ENCODE measurements around the gene XYLT1.
"Not testable (repeated sequence)": the region's sequence is repeated elsewhere in the genome, so short reads cannot be mapped to it uniquely, and the experiment has no call there.

The XYLT1 gene, protein sequence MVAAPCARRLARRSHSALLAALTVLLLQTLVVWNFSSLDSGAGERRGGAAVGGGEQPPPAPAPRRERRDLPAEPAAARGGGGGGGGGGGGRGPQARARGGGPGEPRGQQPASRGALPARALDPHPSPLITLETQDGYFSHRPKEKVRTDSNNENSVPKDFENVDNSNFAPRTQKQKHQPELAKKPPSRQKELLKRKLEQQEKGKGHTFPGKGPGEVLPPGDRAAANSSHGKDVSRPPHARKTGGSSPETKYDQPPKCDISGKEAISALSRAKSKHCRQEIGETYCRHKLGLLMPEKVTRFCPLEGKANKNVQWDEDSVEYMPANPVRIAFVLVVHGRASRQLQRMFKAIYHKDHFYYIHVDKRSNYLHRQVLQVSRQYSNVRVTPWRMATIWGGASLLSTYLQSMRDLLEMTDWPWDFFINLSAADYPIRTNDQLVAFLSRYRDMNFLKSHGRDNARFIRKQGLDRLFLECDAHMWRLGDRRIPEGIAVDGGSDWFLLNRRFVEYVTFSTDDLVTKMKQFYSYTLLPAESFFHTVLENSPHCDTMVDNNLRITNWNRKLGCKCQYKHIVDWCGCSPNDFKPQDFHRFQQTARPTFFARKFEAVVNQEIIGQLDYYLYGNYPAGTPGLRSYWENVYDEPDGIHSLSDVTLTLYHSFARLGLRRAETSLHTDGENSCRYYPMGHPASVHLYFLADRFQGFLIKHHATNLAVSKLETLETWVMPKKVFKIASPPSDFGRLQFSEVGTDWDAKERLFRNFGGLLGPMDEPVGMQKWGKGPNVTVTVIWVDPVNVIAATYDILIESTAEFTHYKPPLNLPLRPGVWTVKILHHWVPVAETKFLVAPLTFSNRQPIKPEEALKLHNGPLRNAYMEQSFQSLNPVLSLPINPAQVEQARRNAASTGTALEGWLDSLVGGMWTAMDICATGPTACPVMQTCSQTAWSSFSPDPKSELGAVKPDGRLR

DNA sequence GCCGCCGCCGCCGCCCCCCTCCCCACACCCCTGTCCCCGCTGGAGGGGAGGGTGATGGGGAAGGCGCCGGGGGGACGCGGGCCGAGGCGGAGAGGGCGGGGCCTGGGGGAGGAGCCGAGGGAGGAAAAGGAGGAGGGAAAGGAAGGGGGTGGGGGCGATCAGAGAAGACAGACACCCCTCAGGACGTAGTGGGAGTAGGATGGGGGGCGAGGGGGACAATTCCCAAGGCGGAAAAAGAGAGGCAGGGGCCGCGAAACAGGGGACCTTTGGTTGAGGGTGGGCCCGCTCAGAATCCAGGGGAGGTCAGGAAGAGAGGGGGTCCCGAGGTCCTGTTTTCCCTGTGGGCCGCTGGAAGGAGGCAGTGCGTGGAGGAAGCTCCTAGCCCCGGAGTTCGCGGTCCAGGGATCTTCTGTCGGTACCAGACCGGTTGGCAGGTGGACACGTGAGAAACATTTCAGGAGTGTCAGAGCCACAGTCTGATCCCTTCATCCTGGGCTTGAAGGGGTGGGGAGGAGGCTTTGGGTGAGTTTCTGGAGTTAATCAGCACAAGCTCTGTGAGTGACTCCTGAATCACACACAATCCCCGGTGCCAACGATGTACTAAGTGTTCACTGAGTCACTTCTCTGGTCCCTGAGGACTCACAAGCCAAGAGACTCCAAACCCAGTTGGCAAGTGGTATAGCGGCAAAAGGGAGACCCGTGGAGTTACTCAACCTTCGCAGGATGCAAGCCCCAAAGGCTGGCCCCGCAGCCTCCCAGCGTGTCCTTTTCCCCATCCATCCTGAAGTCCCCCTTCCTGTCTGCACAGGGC lies at the start of gene XYLT1:
Gene XYLT1 (minus strand): TSS at position 53 of the 811 bp plus-strand sequence. CDS start 164 bp downstream, outside the sequence.
- peak in 24 of 58 donors; percentile 20 to 67 (median 41) for DNase-seq

DNA sequence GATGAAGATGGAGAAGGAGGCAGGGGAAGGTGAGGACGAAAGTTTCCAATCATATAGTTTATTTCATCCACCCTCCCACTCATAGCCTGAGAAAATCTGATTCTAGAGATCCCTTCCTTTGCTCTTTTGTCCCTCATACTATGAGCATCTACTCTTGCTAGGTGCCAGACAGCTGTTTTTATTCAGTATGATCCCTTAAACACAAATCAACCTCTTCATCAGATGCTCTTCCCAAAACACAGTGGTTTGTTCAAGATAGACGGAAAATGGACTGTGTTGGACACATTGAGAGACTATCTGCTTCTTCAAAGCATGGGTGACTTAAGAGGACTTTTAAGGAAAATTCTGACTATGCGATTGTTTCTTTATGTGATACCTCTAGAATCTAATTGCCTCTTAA lies 49.4 kb upstream of the XYLT1 start:
- no peak for DNase-seq

DNA sequence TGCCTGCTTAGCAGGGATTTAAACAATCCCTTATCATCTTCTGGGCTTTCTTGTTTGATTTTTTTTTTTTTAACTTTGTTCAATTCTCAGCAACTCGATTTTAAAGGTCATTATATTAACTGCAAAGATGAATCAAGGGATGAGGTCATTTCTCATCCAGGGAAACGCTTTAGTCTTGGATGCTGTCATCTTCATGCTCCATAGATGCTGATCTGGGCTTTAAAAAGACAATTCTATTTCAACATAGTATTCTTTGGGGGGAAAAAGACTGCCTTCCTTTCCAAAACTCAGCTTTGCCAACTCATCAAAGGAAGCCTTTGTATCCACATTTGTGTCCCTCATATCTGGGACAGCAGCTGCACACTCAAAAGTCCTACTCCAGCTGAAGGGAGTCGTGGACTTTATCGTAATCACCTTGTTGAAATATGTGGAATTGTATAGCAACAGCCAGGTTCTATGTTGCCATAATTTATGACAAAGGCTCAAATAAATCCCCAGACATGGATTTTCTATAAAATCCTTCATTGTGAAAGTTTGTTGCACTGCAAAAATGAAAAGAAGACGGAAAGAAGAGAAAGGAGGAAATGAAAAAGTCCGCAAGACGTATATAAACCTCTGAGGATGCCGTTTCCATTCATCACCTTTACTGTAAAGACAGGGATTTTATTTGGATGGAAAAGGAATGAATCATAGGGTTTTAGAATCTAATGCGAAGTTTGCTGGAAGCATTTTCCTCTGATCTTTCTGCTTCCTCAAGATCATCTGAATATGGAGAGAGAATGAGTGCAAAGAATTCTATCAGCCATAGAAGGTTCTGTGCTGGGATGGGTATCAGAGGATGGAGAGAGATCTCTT lies 48.6 kb upstream of the XYLT1 start:
- DNase-seq = no peak

DNA sequence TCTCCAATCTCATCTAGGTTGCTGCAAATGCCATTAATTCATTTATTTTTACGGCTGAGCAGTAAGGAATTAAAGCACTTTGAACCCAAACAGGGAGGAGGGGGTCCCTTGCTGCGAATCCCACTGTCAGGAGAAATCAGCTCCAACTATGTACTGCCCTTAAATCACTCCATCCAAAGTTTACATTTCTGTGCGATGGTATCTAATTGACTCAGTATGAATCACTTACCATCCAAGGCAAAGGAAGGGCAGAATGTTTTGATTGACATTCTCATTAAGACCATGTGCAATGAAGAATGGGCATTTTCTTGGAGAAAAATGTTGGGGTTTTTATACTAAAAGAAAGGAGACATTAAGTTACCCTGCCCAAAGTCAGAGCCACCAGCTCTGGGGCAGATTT lies 47.7 kb upstream of the XYLT1 start:
- no peak for DNase-seq

DNA sequence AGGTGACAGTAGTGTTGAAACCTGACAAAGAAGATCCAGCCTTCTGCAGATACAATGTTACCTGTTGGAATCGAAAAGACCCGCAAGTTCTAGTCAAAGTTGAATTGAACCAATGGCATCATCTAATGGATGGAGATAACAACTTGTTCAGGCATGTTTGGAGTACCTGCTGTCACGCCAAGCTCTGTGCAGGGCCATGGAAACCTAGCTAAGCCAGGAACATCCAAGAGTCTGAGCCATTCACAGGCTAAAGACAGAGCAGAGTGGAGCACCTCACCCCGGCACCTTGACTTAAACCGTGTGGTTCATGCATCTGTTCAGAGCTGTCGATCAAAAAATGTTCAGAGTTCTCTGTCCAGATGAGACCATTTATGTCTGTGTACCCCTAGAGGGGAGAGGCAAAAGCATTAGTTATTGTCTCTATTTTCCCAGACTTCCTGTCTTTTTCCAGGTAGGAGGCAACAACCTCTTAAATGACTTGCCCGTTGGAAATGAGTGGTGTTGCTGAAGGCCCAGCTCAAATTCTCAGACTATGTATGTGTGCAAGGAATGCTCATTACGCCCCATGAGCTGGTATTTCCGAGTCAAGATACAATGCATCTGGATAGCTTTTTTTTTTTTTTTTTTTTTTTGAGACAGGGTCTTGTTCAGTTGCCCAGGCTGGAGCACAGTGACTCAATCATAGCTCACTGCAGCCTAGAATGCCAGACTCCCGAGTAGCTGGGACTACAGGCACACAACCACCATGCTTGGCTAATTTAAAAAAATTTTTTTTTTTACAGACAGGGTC lies 44.9 kb upstream of the XYLT1 start:
- DNase-seq = no peak

DNA sequence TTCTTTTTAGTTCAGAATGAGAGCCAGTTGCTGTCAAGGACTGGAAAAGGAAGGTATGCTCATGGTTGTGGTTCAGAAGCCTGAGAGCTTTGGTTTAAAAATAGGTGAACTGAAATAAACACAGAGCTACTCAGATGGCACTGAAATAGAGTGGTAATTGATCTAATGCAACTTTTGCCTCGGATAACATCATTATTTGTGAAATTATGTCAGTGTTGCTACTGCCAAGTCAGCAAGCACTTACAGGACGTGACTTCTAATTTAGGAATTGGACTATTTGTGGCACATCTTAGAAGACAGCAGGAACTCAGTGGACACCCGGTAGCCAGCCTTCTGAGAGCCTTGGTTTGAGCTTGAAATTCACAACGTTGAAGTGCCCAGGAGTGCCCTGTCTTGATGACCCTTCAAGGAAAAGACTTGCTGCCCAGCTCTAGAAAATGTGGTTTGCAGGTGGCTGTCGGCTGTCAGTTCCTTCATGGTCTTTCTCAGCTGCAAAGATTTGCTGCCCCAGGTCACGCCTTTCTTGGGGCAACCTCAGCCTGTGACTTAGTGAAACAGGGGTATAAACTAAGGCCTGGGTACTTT lies 42.0 kb upstream of the XYLT1 start:
- no peak for DNase-seq

DNA sequence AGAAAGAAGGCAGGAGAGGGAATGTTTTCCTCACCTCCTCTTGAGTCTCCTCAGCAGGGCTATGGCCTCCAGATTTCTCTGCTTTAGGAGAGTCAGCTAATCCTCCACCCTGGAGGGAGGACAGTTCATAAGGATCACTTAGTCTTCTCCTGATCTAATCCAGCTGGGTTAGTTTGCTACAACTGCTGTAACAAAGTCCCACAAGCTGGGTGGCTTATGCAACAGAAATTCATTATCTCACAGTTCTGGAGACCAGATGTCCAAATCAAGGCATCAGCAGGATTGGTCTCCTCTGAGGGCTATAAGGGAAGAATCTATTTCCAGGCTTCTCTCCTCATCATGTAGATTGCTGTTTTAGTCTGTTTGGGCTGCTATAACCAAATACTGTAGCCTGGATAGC lies 40.6 kb upstream of the XYLT1 start:
- DNase-seq = peak in 2 of 58 donors; percentile 0 to 23

DNA sequence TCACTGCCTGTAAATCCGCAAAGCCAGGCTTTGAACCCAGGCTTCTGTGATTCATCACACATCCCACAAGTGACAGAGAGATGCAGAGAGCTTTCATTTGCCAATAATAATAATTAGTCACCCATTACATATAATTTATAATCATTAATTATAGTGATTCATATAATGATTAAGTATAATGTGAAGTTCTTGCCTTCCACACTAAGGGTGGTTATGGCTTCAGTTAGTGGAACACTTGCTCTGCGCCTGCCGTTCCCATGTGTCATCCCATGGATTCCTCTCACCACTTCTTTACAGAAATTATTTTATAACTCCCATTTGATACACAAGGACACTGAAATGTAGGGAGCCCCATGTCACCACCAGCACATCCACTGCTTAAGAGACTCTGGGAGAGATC lies 39.8 kb upstream of the XYLT1 start:
- no peak for DNase-seq

DNA sequence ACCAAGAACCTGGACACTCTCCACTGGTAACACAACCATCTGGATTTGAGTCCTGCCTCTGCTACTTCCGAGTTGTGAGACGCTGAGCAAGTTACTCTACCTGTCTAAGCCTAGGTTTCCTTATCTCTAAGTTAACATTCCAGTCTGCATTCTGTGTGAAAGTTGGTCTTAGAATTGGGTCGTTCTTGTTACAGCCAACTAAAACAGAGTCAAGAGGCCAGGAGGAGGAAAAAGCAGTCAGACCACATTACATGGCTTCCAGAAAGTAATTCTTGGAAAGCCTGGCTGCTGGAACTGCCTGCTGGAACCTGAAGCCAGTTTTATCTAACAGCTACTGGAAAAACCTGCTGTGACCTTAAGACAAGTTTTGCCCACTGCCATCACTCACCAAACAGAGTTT lies 38.4 kb upstream of the XYLT1 start:
- no peak for DNase-seq

DNA sequence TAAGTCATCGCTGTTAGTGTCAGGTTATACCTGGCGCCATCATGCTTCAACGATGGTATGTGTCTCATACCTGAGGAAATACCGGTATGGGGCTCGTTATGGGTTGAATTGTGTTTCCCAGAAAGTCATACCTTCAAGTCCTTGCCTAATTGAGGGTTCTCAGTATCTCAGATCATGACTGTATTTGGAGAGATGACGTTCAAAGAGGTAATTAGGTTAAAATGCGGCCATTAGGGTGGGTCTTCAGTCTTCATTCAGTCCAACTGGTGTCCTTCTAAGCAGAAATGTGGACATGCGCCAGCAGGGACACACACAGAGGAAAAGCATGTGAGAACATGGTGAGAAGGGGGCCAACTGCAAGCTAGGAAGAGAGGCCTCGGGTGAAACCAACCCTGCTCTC lies 37.5 kb upstream of the XYLT1 start:
- no peak for DNase-seq

DNA sequence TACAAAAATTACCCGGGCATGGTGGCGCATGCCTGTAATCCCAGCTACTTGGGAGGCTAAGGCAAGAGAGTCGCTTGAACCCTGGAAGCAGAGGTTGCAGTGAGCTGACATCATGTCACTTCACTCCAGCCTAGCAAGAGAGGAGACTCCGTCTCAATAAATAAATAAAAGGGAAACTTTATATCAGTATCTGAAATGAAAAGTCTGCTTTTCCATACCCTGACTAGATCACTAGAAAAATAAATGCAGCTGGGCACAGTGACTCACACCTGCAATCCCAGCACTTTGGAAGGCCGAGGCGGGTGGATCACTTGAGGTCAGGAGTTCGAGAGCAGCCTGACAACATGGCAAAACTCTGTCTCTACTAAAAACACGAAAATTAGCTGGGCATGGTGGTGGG lies 36.8 kb upstream of the XYLT1 start:
- DNase-seq = not testable (repeated sequence)

DNA sequence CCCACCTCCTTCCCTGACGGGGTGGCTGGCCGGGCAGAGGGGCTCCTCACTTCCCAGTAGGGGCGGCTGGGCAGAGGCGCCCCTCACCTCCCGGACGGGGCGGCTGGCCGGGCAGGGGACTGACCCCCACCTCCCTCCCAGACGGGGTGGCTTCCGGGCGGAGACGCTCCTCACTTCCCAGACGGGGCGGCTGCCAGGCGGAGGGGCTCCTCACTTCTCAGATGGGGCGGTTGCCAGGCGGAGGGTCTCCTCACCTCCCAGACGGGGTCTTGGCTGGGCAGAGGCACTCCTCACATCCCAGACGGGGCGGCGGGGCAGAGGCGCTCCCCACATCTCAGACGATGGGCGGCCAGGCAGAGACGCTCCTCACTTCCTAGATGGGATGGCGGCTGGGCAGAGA lies 35.1 kb upstream of the XYLT1 start:
- DNase-seq = not testable (repeated sequence)

DNA sequence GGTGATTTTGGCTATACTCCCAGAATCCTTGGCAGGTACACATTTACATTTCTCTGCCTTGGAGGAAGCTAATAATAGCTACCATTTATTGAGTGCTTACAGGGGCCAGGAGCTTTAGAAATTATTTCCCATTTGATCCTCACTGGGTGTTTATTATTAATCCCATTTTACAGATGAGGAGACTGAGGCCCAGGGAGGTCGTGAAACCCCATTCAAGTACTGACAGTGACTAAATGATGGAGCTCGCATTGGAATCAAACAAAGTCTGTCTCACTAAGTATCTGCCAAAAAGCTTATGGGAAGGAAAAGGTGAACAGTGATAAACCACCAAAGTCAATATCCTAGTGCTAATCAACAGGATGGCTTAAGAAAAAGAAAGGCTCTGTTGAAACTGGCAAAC lies 33.3 kb upstream of the XYLT1 start:
- no peak for DNase-seq

DNA sequence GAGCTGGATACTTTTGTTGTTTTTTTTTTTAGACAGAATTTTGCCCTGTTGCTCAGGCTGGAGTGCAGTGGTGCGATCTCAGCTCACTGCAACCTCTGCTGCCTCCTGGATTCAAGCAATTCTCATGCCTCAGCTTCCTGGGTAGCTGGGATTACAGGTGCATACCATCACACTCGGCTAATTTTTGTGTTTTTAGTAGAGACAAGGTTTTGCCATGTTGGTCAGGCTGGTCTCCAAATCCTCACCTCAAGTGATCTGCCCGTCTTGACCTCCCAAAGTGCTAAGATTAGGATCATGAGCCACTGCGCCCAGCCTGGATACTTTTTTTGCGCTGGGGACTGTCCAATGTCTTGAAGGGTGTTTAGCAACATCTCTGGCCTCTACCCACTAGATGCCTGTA lies 32.6 kb upstream of the XYLT1 start:
- DNase-seq = no peak

DNA sequence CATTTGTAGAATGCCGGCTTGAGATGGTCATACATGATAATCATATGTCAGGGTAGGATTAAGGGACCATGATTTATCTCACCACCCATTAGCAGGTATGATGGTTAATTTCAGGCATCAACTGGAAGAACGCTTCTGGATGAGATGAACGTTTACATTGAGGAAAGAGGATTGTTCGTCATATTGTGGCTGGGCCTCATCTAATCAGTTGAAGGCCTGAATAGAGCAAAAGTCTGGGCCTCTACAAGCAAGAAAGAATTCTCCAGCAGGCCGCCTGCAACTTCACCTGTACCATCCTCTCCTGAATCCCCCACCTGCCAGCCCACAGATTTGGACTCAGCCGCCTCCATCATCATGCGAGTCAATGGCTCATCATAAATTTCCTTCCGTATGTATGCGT lies 30.6 kb upstream of the XYLT1 start:
- no peak for DNase-seq

DNA sequence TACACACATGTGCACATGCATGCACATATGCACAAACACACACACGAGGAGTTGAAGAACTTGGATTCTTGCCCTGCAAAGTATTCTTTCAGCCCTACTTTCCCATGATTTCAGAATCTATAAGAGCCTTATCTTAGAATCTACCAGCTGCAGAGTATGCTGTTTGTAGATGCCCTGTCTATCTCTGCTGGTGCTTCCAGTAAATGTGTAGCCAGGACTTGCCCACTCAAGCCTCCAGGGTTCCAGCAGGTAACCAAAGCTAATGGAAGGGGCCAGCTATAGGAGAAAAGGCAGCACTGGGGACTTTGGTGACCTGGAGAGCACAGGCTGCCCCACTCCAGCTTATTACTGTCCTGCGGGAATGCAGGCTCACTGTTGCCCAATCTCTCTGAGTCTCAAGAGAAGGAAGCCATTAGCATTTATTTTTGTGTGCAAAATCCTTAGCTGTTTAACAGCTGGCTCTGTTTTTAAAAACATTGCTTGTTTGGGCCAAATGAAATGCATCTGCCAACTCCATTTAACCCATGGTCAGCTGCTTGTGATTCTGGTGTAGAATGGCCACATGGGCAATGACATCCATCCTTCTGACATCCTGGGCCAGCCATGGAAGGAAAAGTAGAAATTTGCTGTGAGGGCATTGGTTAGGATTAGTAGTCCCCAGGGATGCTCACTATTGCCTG lies 28.6 kb upstream of the XYLT1 start:
- no peak for DNase-seq

DNA sequence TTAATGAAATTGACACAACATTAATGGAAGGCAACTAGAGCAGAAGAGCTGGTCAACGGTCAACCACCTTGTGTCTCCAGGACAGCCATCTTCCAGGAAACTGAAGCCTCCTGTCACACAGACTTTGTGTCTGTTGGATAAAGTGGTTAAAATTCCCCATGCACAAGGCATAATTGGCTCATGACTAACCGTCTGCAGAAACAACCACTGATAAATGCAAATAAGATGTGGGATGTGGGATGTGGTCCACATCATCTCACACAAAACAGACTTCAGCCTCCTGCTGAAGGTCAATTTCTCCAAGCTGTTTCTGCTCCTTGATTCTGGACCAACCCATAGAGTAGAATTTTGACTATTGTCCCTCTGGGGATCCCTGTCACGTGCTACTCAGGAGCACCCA lies 26.9 kb upstream of the XYLT1 start:
- DNase-seq = no peak

DNA sequence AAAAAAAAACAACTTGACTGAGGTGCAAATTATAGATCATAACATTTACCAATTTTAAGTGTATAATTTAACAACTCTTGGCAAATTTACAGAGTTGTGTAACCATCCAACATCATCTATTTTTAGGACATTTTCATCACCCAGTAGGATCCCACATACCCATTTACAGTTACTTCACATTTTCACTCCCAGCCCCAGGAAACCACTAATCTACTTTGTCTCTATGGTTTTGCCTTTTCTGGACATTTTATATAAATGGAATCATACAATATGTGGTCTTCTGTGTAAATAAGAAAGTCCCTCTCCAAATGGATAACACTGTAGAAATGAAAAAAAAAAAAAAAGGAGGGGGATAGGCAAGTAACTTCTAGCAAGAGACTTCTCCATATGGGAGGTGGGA lies 26.1 kb upstream of the XYLT1 start:
- DNase-seq = no peak

DNA sequence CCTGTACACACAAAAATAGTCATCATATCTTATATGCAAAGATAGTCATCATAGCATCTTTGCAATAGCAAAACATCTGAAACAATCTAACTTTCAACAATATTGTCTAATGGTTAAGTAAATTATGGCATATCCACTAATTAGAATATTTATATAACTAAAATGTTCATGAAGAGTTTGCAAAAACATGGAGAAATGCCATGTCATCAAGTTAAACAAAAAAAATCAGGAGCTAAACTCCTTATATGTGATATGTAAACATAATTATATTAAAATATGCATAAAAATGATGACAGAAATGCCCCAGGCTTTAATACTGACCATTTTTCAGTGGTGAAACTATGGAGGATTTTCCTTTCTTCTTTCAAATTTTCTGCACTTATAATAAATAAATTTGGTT lies 22.3 kb upstream of the XYLT1 start:
- no peak for DNase-seq

Data from anterior cingulate cortex (tissue), 58 donors.